Stimulated activated CD4-positive, alpha-beta T cell treated with anti-CD3 and anti-CD28 coated beads, Interleukin-4, amount 100 ng/mL, for 4 hours (primary cell): Measurements from ENCODE around the gene CACNA1I.
"Not testable (repeated sequence)": the region's sequence is repeated elsewhere in the genome, so short reads cannot be mapped to it uniquely, and the experiment has no call there.

ENCODE experiments used
- DNase-seq, 2 experiments: peaks; one replicate each; pipeline ENCODE4 v3.0.0-alpha.2; 2020

Gene CACNA1I

GRCh38 chr22:39570665-39571064, at the start of gene CACNA1I:
Gene CACNA1I, plus strand, starts transcription at chr22:39570753. Its CDS starts 0 bp downstream, at chr22:39570753.
- no peak for DNase-seq

GRCh38 chr22:39521106-39521885, 49.3 kb upstream of the CACNA1I start:
- not testable (repeated sequence) for DNase-seq

GRCh38 chr22:39522091-39522490, 48.5 kb upstream of the CACNA1I start:
- not testable (repeated sequence) for DNase-seq

- DNase-seq: no peak
Observed at GRCh38 chr22:39522567-39523300, 47.8 kb upstream of the CACNA1I start.

- no peak for DNase-seq
Observed at GRCh38 chr22:39524089-39524752, 46.3 kb upstream of the CACNA1I start.

- DNase-seq: no peak
Observed at GRCh38 chr22:39524753-39525657, 45.5 kb upstream of the CACNA1I start.

- no peak for DNase-seq
Observed at GRCh38 chr22:39525658-39525975, 44.9 kb upstream of the CACNA1I start.

- no peak for DNase-seq
Observed at GRCh38 chr22:39526736-39527171, 43.8 kb upstream of the CACNA1I start.

GRCh38 chr22:39527481-39527961, 43.0 kb upstream of the CACNA1I start:
- no peak for DNase-seq

GRCh38 chr22:39528080-39528661, 42.4 kb upstream of the CACNA1I start:
- DNase-seq: no peak

- peak; percentile 85 for DNase-seq
Observed at GRCh38 chr22:39528681-39529486, 41.7 kb upstream of the CACNA1I start.

GRCh38 chr22:39529487-39529851, 41.1 kb upstream of the CACNA1I start:
- no peak for DNase-seq

GRCh38 chr22:39530116-39530515, 40.4 kb upstream of the CACNA1I start:
- DNase-seq: no peak

GRCh38 chr22:39530692-39531331, 39.7 kb upstream of the CACNA1I start:
- no peak for DNase-seq

- DNase-seq: peak; percentile 98 to 100
Observed at GRCh38 chr22:39532215-39533073, 38.1 kb upstream of the CACNA1I start, which contains the start of gene RPS19BP1. Gene RPS19BP1, minus strand, starts transcription at chr22:39532748. Its CDS starts 10 bp downstream, at chr22:39532738.

GRCh38 chr22:39534092-39534506, 36.5 kb upstream of the CACNA1I start:
- no peak for DNase-seq

GRCh38 chr22:39534591-39535356, 35.8 kb upstream of the CACNA1I start:
- DNase-seq: peak; percentile 66 to 86

- DNase-seq: no peak
Observed at GRCh38 chr22:39535357-39535725, 35.2 kb upstream of the CACNA1I start.
